ENCODE data around the gene MSH5. TPM values are rescaled to one million over a fixed set of nuclear protein-coding genes. Genes with fewer than 3 reads are reported as not detected.

MSH5 gene
- total RNA-seq, 1 experiment from 2014 or later, result 22.7 TPM

DNA sequence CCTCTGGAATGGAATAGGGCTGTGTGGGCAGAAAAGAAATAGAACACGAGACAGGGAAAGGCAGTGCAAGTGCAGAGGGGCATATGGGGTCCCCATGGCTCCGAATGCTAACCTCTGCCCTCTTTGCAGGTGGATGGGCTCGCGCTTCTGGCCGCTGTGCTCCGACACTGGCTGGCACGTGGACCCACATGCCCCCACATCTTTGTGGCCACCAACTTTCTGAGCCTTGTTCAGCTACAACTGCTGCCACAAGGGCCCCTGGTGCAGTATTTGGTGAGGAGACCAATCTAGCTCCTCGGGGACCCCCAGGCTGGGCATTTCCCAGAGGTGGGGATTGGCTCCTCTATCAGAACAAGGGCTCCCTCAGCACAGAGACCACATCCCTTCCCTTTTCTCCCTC, 21.5 kb downstream of the MSH5 start:
- BruUV-seq (replicated peaks), result no TSS peak
- Histone ChIP-seq H3K36me3 (ENCODE audit: low read depth, low read length) (no peaks in the 10 kb centered on the region), H3K4me2 (ENCODE audit: low read length) (no peak overlapping the region), H3K79me2 (ENCODE audit: low read length) (no peaks in the 10 kb centered on the region), H4K20me1 (ENCODE audit: low read length) (no peaks in the 10 kb centered on the region), H3K9ac (ENCODE audit: low read length) (no peak overlapping the region), H3K9me2 (replicated peaks; ENCODE audit: low read length) (no peaks in the 10 kb centered on the region), H3F3A (ENCODE audit: low read length, unreplicated experiment) (no peaks in the 10 kb centered on the region), H3K27me3 (ENCODE audit: low read length) (no peaks in the 10 kb centered on the region), H3K4me3 (ENCODE audit: low read length) (no peak overlapping the region), H3K4me1 (ENCODE audit: insufficient read depth, low read length) (0 out of 2 replicates have a peak, but pooled peaks cover 5% of the 10 kb centered on the region), H2AFZ (ENCODE audit: low read length) (no peak overlapping the region), H3K9me3 (ENCODE audit: low read length) (no peaks in the 10 kb centered on the region), H3K27ac (ENCODE audit: low read length) (no peak overlapping the region)
- ChIA-PET CTCF (no interaction called here), POLR2A (ENCODE audit: unreplicated experiment) (no interaction called here)
- no peak for DNase-seq
- ATAC-seq, result no peak
- TF ChIP-seq EZH2 (IDR thresholded peaks at IDR 0.05; ENCODE audit: low read length, unreplicated experiment), result no peak
- TF ChIP-seq, protein P1, sequence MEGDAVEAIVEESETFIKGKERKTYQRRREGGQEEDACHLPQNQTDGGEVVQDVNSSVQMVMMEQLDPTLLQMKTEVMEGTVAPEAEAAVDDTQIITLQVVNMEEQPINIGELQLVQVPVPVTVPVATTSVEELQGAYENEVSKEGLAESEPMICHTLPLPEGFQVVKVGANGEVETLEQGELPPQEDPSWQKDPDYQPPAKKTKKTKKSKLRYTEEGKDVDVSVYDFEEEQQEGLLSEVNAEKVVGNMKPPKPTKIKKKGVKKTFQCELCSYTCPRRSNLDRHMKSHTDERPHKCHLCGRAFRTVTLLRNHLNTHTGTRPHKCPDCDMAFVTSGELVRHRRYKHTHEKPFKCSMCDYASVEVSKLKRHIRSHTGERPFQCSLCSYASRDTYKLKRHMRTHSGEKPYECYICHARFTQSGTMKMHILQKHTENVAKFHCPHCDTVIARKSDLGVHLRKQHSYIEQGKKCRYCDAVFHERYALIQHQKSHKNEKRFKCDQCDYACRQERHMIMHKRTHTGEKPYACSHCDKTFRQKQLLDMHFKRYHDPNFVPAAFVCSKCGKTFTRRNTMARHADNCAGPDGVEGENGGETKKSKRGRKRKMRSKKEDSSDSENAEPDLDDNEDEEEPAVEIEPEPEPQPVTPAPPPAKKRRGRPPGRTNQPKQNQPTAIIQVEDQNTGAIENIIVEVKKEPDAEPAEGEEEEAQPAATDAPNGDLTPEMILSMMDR (conservative IDR thresholded peaks at IDR 0.05; ENCODE audit: low read depth, low read length), result no peak
- no peak for TF ChIP-seq EZH2phosphoT487 (IDR thresholded peaks at IDR 0.05; ENCODE audit: borderline replicate concordance, low read length)
- intact Hi-C loops (cut with micrococcal nuclease), result loop anchor here (10.0 kb wide), 1 partner anchor 47 kb away; the partner anchor contains the start of gene LY6G6D

DNA sequence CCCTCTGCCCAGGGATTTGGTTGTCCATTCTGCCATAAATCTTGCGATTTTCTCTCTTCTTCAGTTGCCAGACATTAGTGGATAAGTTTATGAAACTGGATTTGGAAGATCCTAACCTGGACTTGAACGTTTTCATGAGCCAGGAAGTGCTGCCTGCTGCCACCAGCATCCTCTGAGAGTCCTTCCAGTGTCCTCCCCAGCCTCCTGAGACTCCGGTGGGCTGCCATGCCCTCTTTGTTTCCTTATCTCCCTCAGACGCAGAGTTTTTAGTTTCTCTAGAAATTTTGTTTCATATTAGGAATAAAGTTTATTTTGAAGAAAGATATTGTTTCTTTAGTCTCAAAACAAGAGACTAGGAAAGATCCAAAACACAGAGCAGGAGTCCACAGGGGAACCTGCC, 22.6 kb downstream of the MSH5 start, which contains the start of gene SAPCD1:
TSS of gene SAPCD1 (plus strand) at position 301 of the 400 bp plus-strand sequence. CDS start 399 bp downstream, outside the sequence.
- 0 out of 2 replicates have a peak, but pooled peaks cover 5% of the 10 kb centered on the region for H3K4me1 ChIP-seq (ENCODE audit: insufficient read depth, low read length)
- ATAC-seq (no peak), DNase-seq (no peak)
- H3K9me3 ChIP-seq (ENCODE audit: low read length), result no peaks in the 10 kb centered on the region
- no peaks in the 10 kb centered on the region for H3F3A ChIP-seq (ENCODE audit: low read length, unreplicated experiment)
- no peaks in the 10 kb centered on the region for H4K20me1 ChIP-seq (ENCODE audit: low read length)
- no peak within 1 kb of the TSS for H2AFZ ChIP-seq (ENCODE audit: low read length)
- no TSS peak for BruUV-seq (replicated peaks)
- intact Hi-C loops (cut with micrococcal nuclease), result loop anchor here (10.0 kb wide), 1 partner anchor 48 kb away; the partner anchor contains the start of gene LY6G6D
- no peaks in the 10 kb centered on the region for H3K36me3 ChIP-seq (ENCODE audit: low read depth, low read length)
- POLR2A ChIA-PET (ENCODE audit: unreplicated experiment), result no interaction called here
- TF ChIP-seq EZH2phosphoT487 (IDR thresholded peaks at IDR 0.05; ENCODE audit: borderline replicate concordance, low read length) (no peak), EZH2 (IDR thresholded peaks at IDR 0.05; ENCODE audit: low read length, unreplicated experiment) (no peak)
- TF ChIP-seq, protein P1 (conservative IDR thresholded peaks at IDR 0.05; ENCODE audit: low read depth, low read length), result no peak
- no peak within 1 kb of the TSS for H3K4me3 ChIP-seq (ENCODE audit: low read length)
- H3K79me2 ChIP-seq (ENCODE audit: low read length), result no peaks in the 10 kb centered on the region
- H3K27me3 ChIP-seq (ENCODE audit: low read length), result no peaks in the 10 kb centered on the region
- no peak within 1 kb of the TSS for H3K4me2 ChIP-seq (ENCODE audit: low read length)
- CTCF ChIA-PET, result no interaction called here
- no peaks in the 10 kb centered on the region for H3K9me2 ChIP-seq (replicated peaks; ENCODE audit: low read length)
- no peak within 1 kb of the TSS for H3K27ac ChIP-seq (ENCODE audit: low read length)
- no peak within 1 kb of the TSS for H3K9ac ChIP-seq (ENCODE audit: low read length)

DNA sequence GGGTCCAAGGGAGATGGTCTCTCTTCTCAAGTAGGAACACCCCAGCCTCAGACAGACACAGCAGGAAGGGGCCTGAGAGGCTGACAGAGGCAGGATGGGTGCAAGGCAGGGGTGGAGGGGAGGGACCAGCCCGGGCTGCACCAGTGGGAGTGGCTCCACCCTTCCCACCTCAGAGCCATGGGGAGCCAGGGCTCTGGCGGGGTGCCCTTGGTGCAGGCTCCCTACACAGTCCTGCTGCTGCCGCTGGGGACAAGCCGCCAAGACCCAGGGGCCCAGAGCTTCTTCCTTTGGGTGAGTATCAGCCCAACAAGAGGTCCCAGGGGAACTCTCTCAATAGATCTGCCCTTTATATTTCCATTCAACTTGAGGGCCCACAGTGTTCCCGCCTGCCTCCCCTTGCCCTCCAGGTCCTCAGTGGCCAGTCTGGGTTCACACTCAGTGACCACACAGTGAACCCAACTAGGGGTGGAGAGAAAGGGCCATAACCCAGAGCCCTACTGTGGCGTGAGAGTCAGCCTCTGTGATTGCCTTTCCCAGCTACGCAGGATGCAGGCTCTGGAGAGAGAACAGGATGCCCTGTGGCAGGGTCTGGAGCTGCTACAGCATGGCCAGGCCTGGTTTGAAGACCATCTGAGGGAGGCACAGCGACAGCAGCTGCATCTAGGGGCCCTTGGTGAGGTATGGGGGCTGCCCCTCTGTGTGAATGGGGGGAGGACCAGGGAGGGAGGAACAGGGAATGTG, 23.2 kb downstream of the MSH5 start:
- 0 out of 2 replicates have a peak, but pooled peaks cover 5% of the 10 kb centered on the region for H3K4me1 ChIP-seq (ENCODE audit: insufficient read depth, low read length)
- no peaks in the 10 kb centered on the region for H3K9me3 ChIP-seq (ENCODE audit: low read length)
- H3K4me2 ChIP-seq (ENCODE audit: low read length), result no peak overlapping the region
- ATAC-seq (no peak; the same call in 1 of the 2 replicates), DNase-seq (no peak)
- intact Hi-C loops (cut with micrococcal nuclease), result loop anchor here (10.0 kb wide), 1 partner anchor 48 kb away; the partner anchor contains the start of gene LY6G6D
- no peaks in the 10 kb centered on the region for H3F3A ChIP-seq (ENCODE audit: low read length, unreplicated experiment)
- H3K36me3 ChIP-seq (ENCODE audit: low read depth, low read length), result no peaks in the 10 kb centered on the region
- no peaks in the 10 kb centered on the region for H4K20me1 ChIP-seq (ENCODE audit: low read length)
- POLR2A ChIA-PET (ENCODE audit: unreplicated experiment), result no interaction called here
- H3K9ac ChIP-seq (ENCODE audit: low read length), result no peak overlapping the region
- H3K27ac ChIP-seq (ENCODE audit: low read length), result no peak overlapping the region
- no peaks in the 10 kb centered on the region for H3K9me2 ChIP-seq (replicated peaks; ENCODE audit: low read length)
- CTCF ChIA-PET, result no interaction called here
- H2AFZ ChIP-seq (ENCODE audit: low read length), result no peak overlapping the region
- BruUV-seq (replicated peaks), result no TSS peak
- TF ChIP-seq EZH2 (IDR thresholded peaks at IDR 0.05; ENCODE audit: low read length, unreplicated experiment), result no peak
- H3K79me2 ChIP-seq (ENCODE audit: low read length), result no peaks in the 10 kb centered on the region
- H3K27me3 ChIP-seq (ENCODE audit: low read length), result no peaks in the 10 kb centered on the region
- H3K4me3 ChIP-seq (ENCODE audit: low read length), result no peak overlapping the region
